Right lobe of liver (tissue), 4 donors: Measurements from ENCODE around the gene THAP4.

Source experiments
- POLR2A ChIP-seq: fragments of 450-650 bp; IDR thresholded peaks from one replicate; pipeline ENCODE4 v1.6.1; 2017; ENCODE audit warnings: antibody characterized with exemption, mild to moderate bottlenecking
- TF ChIP-seq, protein P1 (sequence below), 4 donors: fragments of 200-600 bp in 3 of 4; fragments of 450-650 bp in 1 of 4; IDR thresholded peaks; one replicate each; pipeline versions ENCODE4 v1.5.1 to v1.8.0; 2016 to 2022; ENCODE audit warnings: antibody characterized with exemption in 4 of 4, mild to moderate bottlenecking in 2 of 4
- donor health status: DM: no; HTN: no; CAD: no.
- donor health status: DM: no; HTN: no; CAD: no.
- donor health status: DM: no; HTN: yes; CAD: no.

DNA sequence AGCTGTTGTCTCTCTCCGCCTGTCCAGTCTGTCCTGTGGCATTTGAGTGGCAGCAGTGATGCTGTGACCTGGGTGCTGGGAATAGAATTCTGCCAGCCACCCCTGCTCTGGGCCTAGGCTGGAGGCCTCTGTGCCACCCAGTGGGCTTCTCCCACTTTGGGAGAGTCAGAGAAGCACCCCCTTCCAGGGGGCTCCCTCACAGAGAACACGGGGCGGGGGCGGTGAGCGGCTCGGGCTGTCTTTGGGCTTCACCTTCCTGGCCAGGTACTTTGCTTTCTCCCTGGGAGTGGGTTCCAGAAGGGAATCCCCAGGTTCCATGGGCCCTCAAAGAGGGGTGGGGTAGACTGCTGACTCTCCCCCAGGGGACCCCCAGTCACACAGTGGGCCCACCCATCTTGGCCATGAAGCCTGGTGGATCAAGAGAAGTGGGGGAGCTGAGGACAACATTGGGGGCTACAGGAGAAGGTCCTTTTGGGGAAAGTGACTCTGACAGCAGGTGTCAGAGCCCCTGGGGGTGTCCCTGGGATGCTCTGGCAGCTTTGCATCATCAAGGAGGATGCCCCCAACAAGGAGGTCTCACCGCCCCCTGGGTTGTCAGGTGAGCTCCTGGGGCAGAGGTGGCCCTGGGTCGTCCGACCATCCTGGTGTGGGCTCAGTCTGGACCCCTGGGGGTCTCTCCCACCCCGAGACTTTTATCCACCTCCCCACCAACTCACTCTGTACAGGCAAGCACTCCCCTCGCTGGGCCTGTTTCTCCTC lies 97.2 kb downstream of the THAP4 start:
- no peak for TF ChIP-seq POLR2A
- TF ChIP-seq, protein P1, sequence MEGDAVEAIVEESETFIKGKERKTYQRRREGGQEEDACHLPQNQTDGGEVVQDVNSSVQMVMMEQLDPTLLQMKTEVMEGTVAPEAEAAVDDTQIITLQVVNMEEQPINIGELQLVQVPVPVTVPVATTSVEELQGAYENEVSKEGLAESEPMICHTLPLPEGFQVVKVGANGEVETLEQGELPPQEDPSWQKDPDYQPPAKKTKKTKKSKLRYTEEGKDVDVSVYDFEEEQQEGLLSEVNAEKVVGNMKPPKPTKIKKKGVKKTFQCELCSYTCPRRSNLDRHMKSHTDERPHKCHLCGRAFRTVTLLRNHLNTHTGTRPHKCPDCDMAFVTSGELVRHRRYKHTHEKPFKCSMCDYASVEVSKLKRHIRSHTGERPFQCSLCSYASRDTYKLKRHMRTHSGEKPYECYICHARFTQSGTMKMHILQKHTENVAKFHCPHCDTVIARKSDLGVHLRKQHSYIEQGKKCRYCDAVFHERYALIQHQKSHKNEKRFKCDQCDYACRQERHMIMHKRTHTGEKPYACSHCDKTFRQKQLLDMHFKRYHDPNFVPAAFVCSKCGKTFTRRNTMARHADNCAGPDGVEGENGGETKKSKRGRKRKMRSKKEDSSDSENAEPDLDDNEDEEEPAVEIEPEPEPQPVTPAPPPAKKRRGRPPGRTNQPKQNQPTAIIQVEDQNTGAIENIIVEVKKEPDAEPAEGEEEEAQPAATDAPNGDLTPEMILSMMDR (IDR thresholded peaks at IDR 0.05), result no peak
